ENCODE measurements around the gene KLHL11.
"Not testable (repeated sequence)": the region's sequence is repeated elsewhere in the genome, so short reads cannot be mapped to it uniquely, and the experiment has no call there.

KLHL11 gene

DNA sequence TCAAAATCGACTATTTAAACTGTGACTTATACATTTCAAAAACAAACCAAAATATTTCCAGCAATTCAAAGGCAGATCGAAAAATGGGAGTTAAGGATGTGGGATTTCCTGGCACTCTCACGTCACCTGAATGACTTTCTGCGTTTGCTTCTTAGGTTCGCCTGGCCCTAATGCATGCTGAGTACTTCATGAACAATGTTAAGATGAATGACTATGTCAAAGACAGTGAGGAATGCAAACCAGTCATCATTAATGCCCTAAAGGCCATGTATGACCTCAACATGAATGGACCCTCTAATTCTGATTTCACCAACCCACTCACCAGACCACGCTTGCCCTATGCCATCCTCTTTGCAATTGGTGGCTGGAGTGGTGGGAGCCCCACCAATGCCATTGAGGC is 20.3 kb downstream of the KLHL11 start:
- no peak for DNase-seq (ENCODE audit: low read depth in 1 of 2, low spot score in 1 of 2)
- no peak for TF ChIP-seq JUND (IDR thresholded peaks at IDR 0.05; ENCODE audit: low read depth)
- in situ Hi-C loops (cut with HindIII; ENCODE audit: low pct_unique_long_range_greater_than_20kb, low sequenced_read_pairs): no loop called here

DNA sequence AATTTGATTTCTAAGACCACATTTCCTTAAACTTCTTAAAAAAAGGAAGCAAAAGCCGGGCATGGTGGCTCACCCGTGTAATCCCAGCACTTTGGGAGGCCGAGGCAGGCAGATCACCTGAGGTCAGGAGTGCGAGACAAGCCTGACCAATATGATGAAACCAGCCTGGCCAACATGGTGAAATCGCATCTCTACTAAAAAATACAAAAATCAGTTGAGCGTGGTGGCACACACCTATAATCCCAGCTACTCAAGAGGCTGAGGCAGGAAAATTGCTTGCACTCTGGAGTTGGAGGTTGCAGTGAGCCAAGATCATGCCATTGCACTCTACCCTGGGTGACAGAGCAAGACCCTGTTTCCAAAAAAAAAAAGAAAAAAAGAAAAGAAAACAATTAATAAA is 24.4 kb downstream of the KLHL11 start:
- DNase-seq (ENCODE audit: low read depth in 1 of 2, low spot score in 1 of 2); in situ Hi-C loops (cut with HindIII; ENCODE audit: low pct_unique_long_range_greater_than_20kb, low sequenced_read_pairs): not testable (repeated sequence)

DNA sequence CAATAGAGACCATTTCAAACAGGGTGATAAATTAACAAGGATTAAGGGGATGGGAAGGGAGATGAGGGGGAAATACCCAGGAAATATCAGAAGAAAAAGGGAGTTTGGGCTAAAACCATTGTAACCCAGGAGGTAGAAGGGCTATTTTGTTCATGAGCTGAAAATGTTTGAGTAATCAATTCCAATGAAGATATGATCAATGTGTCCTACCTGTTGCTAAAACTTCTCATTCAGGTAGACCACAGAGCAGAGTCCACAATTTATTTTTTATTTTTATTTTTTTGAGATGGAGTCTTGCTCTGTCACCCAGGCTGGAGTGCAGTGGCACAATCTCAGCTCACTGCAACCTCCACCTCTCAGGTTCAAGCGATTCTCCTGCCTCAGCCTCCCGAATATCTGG is 25.8 kb downstream of the KLHL11 start:
- in situ Hi-C loops (cut with HindIII; ENCODE audit: low pct_unique_long_range_greater_than_20kb, low sequenced_read_pairs); DNase-seq (ENCODE audit: low read depth in 1 of 2, low spot score in 1 of 2): not testable (repeated sequence)

DNA sequence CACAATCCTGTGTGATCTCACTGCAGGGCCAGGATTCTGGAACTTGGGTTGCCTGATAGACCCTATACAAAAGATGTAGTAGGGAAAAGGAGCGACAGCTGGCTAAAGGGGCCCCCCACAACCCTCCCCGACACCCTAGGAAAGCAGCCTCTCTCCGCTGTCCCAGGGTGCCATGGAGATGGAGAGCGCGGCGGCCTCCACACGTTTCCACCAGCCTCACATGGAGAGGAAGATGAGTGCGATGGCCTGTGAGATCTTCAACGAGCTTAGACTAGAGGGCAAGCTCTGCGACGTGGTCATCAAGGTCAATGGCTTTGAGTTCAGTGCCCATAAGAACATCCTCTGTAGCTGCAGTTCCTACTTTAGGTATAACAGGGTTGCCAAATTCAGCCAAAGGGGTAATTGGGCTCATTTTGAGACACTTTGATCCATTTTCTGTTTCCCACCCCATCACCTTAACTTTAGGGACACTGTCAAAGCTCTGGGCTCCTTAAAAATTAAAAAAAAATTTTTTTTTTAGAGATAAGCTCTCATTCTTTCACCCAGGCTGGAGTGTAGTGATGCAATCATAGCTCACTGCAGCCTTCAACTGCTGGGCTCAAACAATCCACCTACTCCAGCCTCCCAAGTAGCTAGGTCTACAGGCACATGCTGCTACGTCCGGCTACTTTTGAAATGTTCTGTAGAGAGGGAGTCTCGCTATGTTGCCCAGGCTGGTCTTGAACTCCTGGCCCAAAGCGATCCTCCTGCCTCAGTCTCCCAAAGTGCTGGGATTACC is 27.3 kb downstream of the KLHL11 start, which contains the start of gene KLHL10:
KLHL10 (plus strand) TSS at position 65 of the 778 bp plus-strand sequence; CDS start at position 173, 108 bp downstream.
- no peak for TF ChIP-seq JUND (IDR thresholded peaks at IDR 0.05; ENCODE audit: low read depth)
- no peak for DNase-seq (ENCODE audit: low read depth in 1 of 2, low spot score in 1 of 2)
- in situ Hi-C loops (cut with HindIII; ENCODE audit: low pct_unique_long_range_greater_than_20kb, low sequenced_read_pairs): no loop called here

DNA sequence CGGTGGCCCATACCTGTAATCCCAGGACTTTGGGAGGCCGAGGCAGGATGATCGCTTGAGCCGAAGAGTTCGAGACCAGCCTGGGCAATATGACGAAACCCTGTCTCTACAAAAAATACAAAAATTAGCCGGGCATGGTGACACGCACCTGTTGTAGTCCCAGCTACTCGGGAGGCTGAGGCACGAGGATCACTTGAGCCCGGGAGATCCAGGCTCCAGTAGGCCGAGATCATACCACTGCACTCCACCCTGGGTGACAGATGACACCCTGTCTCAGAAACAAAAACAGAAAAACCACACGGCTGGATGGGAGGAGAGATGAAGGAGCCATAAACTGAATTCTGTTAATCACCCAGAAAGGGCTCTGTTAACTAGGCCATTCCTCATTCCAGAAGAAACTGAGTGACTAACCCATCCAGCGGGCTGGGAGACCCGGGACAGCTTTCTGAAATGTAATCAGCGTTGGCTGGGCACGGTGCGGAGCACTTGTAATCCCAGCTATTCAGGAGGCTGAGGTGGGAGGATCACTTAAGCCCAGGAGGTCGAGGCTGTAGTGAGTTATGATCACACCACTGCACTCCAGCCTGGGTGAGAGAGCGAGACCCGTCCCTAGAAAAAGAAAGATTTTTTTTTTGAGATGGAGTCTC is 28.6 kb downstream of the KLHL11 start:
- DNase-seq (ENCODE audit: low read depth in 1 of 2, low spot score in 1 of 2): no peak
- no peak for TF ChIP-seq JUND (IDR thresholded peaks at IDR 0.05; ENCODE audit: low read depth)
- in situ Hi-C loops (cut with HindIII; ENCODE audit: low pct_unique_long_range_greater_than_20kb, low sequenced_read_pairs): no loop called here

DNA sequence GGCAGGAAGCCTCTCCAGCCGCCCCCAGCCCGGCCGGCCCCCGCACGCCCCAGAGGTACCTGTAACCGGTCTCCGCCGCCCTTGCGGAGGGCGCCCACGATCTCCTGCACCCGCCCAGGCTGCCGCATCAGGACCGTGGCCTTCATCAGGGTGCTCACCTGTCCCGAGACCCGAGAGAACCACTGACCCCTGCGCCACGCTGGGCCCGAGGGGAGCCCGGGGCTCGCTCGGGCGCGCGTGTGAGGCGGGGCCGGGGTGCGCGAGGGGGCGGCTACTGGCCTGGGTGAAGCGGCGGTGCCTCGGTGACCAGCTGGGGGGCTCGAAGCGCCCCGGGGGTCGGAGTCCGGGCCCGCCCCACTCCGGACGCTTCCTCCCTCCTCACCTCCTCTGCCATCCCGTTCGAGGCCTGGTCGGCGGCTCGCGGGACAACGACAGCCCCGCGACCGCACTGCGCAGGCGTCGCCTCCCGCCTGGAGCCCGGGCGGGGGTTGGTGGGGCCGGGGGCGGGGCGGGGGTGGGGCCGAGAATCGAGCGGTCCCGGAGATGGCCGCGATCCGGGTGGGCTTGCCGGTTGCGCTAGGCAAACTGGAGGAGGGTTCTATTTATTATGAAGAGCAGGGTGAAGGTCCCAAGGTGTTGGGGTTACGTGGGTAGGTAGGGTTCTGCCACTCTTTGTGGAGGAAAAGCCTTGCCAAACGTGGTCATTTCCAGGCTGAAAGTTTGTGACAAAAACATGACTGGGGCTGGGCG is 29.2 kb downstream of the KLHL11 start, which contains the start of gene NT5C3B:
NT5C3B (minus strand) TSS at position 433 of the 750 bp plus-strand sequence; CDS start at position 394, 39 bp downstream.
- no peak for TF ChIP-seq JUND (IDR thresholded peaks at IDR 0.05; ENCODE audit: low read depth)
- DNase-seq (ENCODE audit: low read depth in 1 of 2, low spot score in 1 of 2): peak; percentile 72 to 94
- in situ Hi-C loops (cut with HindIII; ENCODE audit: low pct_unique_long_range_greater_than_20kb, low sequenced_read_pairs): no loop called here

DNA sequence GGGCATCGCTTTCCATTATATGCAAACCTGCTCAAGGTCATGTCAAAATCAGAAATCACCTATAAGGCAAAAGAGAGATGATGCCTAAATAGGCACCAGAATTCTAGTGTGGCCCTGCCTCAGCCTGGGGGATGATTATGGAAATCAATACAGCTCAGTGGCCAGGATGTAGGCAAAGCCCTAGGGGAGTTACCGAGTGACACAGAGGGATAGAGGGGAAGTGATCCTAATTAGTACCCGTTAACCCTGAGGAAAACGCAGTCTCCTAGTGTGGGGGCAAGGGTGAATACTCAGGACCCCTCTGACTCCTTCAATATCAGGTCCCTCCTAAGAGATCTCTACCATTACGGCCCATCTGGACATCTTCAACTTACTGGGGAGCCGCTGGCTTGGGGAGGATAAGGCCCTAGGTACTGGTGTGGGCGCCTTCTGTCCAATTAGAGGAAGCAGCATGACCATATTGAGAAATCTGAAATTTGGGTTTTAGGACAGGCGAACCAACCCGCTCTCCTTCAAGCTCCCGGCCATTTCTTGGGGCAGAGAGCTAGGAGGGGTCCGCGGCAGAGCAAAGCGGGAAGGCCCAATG is 29.9 kb downstream of the KLHL11 start:
- in situ Hi-C loops (cut with HindIII; ENCODE audit: low pct_unique_long_range_greater_than_20kb, low sequenced_read_pairs): no loop called here
- DNase-seq (ENCODE audit: low read depth in 1 of 2, low spot score in 1 of 2): peak in 1 of 2 experiments; percentile 57
- TF ChIP-seq JUND (IDR thresholded peaks at IDR 0.05; ENCODE audit: low read depth): no peak

DNA sequence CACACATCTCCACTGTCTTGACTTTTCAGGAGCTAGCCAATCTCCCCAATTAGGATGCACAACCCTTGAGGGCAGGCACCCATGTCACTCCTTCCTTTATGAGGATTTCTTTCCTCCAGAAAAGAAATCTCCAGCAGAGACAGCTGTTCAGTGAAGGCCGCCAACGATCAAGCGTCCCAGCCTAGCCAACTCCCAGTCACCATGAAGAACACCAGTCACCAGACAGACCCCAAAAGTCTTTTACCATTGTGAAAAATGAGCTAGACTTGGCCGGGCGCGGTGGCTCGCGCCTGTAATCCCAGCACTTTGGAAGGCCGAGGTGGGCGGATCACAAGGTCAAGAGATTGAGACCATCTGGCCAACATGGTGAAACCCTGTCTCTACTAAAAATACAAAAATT is 35.3 kb downstream of the KLHL11 start:
- in situ Hi-C loops (cut with HindIII; ENCODE audit: low pct_unique_long_range_greater_than_20kb, low sequenced_read_pairs); DNase-seq (ENCODE audit: low read depth in 1 of 2, low spot score in 1 of 2): not testable (repeated sequence)

DNA sequence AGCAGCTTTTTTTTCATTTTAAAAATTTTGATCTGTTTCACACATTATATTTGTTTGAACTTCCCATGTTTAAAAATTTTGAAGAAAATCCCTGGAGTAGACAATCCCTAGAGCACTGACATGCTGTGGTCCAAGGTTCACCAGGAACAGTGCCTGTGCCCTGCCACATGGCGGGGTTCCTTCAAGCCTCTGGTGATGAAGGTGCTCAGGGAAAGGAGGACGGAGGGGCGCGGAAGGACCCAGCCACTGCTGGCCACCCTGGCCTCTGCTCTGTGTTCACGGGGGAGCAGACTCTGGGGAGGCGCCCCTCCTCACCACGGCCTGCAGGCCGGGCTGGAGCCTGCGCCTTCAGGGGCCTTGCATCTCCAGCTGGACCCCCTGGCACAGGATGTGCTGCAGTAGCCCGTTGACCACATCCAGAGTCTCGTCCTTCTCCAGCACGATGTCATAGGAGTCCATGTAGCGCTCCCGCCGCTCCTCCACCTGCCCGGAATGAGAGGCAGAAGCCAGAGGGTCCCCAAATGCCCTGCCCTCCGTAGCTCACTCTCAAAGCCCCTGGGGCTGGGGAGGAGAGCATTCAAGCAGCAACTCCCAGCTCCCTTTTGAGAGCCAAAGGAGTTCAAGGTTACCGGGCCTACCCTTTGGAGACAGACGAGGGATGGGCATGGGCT is 39.9 kb downstream of the KLHL11 start:
- DNase-seq (ENCODE audit: low read depth in 1 of 2, low spot score in 1 of 2): no peak
- no peak for TF ChIP-seq JUND (IDR thresholded peaks at IDR 0.05; ENCODE audit: low read depth)
- in situ Hi-C loops (cut with HindIII; ENCODE audit: low pct_unique_long_range_greater_than_20kb, low sequenced_read_pairs): no loop called here

DNA sequence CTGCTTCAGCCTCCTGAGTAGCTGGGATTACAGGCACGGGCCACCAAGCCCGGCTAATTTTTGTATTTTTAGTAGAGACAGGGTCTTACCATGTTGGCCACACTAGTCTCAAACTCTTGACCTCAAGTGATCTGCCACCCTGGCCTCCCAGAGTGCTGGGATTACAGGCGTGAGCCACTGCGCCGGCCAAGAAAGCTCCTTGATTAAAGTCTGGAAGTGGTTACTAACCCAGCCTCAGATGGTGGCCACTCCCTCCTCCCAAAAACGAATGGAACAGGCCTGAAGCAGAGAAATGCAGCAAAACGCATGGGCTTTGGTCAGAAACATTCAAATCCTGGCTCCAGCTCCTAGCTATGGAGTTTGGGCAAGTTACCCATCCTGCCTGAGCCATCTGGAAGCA is 41.1 kb downstream of the KLHL11 start:
- DNase-seq (ENCODE audit: low read depth in 1 of 2, low spot score in 1 of 2): no peak
- in situ Hi-C loops (cut with HindIII; ENCODE audit: low pct_unique_long_range_greater_than_20kb, low sequenced_read_pairs): no loop called here
- no peak for TF ChIP-seq JUND (IDR thresholded peaks at IDR 0.05; ENCODE audit: low read depth)

DNA sequence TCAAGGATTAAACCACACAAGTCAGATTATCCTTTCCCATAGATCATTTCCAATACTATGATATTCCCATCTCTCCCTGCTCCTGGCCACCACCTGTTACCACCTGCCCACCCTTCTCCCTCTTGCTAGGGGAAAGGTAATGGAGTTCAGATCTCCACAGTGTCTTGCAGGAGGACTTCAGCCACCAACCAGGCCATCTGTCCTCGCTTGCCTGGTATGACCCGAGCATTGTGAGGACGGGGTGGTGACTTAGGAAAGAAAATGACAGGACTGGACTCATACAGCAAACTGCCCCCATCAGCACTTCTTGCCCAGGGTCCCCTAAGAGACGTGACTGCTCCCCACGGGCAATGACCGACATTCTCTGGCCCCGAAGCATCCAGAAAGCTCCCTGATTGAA is 41.6 kb downstream of the KLHL11 start:
- in situ Hi-C loops (cut with HindIII; ENCODE audit: low pct_unique_long_range_greater_than_20kb, low sequenced_read_pairs): no loop called here
- no peak for TF ChIP-seq JUND (IDR thresholded peaks at IDR 0.05; ENCODE audit: low read depth)
- DNase-seq (ENCODE audit: low read depth in 1 of 2, low spot score in 1 of 2): no peak

DNA sequence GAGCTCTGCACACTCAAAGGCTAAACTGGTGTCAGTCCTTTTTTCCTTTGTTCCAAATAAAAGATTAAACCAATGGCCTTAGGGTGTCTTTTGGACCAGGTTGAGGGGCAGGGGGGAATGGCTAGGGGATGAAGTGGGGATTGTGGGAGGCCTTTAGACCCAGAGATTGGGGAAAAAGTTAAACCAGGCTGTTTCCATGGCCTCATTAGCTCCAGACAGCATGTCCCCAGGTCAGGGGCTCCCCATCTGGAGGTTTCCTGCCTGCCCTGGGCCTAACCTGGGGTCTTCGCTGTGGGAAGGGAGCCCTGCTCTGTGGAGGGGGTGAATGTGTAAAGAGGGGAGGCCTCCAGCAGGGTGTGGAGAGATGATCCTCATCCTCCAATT is 42.1 kb downstream of the KLHL11 start:
- no peak for TF ChIP-seq JUND (IDR thresholded peaks at IDR 0.05; ENCODE audit: low read depth)
- in situ Hi-C loops (cut with HindIII; ENCODE audit: low pct_unique_long_range_greater_than_20kb, low sequenced_read_pairs): no loop called here
- no peak for DNase-seq (ENCODE audit: low read depth in 1 of 2, low spot score in 1 of 2)

Measured in T47D (cell line).